ENCODE measurements around the gene TLK1.
"Not testable (repeated sequence)": the region's sequence is repeated elsewhere in the genome, so short reads cannot be mapped to it uniquely, and the experiment has no call there.

Gene TLK1

DNA sequence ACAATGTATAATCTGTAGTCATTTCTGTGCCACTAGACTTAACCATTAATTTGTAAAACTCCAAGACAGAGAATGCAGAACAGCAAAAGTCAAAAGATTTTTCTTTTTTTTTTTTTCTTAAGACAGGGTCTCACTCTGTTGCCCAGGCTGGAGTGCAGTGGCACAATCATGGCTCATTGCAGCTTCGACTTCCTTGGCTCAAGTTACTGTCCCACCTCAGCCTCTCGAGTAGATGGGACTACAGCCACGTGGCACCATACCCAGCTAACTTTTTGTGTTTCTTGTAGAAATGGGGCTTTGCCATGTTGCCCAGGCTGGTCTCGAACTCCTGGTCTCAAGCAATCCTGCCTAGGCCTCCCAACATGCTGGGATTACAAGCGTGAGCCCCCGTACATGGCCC, 80.1 kb downstream of the TLK1 start:
- DNase-seq = no peak

- not testable (repeated sequence) for DNase-seq
These were observed 84.3 kb downstream of the TLK1 start for GRCh38 chr2:171076422-171076821.

GRCh38 chr2:171072164-171072563, 88.5 kb downstream of the TLK1 start:
- no peak for DNase-seq

- DNase-seq = no peak
These were observed 91.3 kb downstream of the TLK1 start for GRCh38 chr2:171069286-171069956.

DNA sequence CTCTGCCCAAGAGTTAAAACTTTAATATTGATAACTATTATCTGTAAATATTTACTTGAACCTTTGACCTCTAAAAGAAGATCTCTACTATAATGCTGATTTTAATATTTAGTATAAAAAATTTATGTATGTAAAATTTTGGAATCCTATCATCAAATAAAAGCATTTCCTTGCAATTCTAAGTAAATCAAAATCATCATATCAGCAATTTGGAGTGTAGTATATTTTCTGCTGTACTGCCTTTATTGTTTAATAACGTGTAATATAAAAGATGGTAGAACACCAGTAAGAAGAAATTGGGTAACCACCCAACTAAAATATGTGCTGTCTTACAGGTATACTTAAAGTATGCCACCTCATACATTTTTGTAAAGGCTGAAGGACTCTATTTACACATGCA, 94.6 kb downstream of the TLK1 start:
- DNase-seq = no peak

GRCh38 chr2:171057575-171057974, 103.1 kb downstream of the TLK1 start:
- DNase-seq = no peak

DNA sequence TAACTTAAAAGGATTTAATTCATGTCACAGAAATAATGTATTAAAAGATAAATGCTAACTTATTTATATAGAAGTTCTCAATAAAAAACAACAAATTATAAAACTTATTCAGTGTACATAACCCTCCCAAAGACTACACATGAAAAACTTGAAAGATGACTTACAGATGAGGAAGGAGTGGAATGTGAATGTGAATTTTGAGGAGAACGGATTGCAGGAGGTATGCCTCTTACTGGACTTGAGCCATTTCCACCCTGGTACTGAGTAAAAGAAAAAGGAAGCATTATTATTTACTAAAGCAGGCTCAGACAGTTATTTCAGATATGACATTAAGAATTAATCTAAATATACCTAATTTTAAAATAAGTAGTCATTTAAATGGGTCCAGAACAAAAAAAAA, 104.4 kb downstream of the TLK1 start:
- no peak for DNase-seq

GRCh38 chr2:171049691-171050090, 111.0 kb downstream of the TLK1 start:
- DNase-seq = no peak

- DNase-seq = no peak
These were observed 114.6 kb downstream of the TLK1 start for GRCh38 chr2:171046048-171046560.

DNA sequence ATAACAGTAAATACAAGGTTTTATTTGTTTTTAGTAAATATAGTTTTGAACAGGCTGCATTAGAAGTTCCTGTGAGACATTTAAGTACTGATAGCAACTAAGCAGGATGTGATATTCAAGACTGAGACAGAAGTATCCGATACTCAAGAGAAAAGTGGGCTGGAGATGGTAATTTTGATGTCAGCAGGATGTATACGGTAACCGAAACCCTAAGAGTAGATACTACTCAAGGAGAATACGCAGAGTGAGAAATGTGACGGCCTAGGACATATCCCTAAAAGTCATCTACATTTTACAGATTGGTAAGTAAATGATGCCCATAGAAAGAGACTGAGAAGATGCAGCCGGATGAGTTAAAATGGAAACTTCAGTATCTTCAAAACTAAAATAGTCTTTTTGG, 116.3 kb downstream of the TLK1 start:
- no peak for DNase-seq

GRCh38 chr2:171042253-171042969, 118.3 kb downstream of the TLK1 start:
- DNase-seq = no peak

DNA sequence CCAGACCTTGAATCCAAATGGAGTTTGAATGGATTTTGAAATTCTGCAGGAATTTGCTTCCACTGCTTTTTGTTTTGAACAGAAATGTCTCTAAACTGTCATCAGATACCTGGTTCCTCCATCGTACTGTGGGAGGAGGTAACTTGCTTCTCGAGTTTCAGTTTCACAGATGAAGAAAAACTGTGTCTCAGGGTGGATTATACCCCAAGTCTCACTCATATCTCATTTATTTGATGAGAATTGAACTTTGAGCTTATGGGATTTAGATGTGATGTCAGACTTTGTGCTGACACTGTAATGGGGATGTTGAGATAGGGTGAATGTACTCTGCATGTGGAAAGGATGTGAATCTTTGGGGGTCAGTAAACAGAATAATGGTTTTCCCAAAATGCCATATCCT, 124.2 kb downstream of the TLK1 start:
- DNase-seq = no peak

DNA sequence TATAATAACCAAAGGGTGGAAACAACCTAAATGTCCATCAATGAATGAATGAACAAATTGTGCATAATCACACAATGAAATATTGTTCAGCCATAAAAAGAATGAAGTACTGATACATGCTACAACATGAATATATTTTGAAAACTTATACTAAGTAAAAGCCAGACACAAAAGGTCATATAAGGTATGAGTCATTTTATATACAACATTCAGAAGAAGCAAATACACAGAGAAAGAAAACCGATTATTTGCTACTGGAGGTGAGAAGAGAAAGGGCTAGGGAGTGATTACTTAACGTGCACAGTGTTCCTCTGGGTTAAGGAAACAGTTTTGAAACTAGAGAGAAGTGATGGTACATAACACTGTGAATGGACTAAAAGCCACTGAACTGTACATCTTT, 126.4 kb downstream of the TLK1 start:
- DNase-seq = no peak

- no peak for DNase-seq
These were observed 135.5 kb downstream of the TLK1 start for GRCh38 chr2:171025214-171025613.

DNA sequence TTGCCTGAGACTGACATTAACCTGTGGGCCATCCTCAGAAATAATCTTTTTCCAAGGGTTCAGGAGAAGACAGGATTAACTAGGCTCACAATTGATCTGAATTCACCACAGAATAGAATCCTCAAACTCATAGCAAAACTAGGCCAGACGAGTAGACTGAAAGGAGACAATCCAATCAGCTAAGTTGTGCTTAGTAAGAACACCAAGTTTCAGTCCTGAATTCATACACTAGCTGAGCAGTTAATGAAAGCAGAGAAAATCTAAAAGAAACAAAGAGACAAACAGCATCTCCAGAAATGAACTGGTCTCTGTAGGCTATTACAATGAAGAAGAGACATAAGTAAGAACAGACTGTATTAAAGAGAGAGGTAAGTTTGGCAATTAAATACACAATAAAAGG, 142.2 kb downstream of the TLK1 start:
- DNase-seq = no peak

DNA sequence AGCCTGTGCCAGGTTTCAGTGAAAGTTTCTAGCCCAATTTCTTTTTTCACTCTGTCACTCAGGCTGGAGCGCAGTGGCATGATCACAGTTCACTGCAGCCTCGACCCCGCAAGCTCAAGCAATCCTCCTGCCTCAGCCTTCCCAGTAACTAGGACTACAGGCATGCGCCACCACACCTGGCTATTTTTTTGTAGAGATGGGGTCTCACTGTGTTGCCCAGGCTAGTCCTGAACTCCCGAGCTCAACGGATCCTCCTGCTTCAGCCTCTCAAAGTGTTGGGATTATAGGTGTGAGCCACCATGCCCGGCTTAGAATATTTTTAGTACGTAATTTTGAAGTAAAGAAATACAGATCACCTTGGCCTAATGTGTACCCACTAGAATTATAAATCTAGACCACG, 144.6 kb downstream of the TLK1 start:
- DNase-seq = no peak

- no peak for DNase-seq
These were observed 146.8 kb downstream of the TLK1 start for GRCh38 chr2:171013851-171014250.

DNA sequence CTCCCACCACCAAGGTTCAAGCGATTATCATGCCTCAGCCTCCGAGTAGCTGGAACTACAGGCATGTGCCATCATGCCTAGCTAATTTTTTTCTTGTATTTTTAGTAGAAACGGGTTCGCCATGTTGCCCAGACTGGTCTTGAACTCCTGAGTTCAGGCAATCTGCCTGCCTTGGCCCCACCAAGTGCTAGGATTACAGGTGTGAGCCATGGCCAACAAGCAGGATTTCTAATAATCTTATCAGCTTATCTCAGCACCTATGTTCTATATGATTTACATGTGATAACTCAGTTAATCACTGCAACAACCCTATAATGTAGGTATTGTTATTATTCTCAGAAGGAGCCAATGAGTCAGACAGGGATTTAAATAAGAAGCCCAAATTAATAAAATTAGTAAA, 151.3 kb downstream of the TLK1 start:
- DNase-seq = no peak

DNA sequence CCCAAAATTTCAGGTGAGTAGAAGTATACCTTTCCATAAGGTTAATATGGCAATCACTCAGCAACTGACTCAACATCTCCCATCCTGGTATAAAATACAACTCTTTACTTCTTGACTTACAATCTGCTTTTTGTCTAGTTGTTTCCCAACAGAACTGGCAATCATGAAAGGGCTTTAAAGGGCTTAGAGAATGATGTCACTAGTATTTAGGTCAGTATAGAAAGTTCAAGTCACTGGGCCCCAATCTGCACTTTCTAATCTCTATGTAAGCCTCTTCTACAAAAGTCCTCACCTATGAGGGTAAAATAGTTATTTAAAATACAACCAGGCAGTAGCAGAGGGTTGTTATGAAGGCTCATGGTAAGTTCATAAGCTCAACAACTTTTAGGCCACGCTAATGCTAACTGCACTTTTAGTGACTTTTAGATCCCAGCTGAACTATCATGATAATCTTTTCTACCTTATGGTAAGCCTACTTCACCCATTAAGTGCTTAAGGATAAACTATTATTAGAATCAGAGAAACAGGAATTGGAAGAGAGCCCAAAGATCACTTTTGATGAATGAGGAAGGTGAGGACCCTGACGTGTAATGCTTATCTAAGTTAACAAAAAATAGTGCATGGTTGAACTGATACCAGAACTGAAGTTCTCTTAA, 152.0 kb downstream of the TLK1 start:
- DNase-seq = no peak

- DNase-seq = no peak
These were observed 155.9 kb downstream of the TLK1 start for GRCh38 chr2:171004833-171005232.

GRCh38 chr2:171004363-171004762, 156.3 kb downstream of the TLK1 start:
- no peak for DNase-seq

- no peak for DNase-seq
These were observed 161.0 kb downstream of the TLK1 start for GRCh38 chr2:170999654-171000053.

DNA sequence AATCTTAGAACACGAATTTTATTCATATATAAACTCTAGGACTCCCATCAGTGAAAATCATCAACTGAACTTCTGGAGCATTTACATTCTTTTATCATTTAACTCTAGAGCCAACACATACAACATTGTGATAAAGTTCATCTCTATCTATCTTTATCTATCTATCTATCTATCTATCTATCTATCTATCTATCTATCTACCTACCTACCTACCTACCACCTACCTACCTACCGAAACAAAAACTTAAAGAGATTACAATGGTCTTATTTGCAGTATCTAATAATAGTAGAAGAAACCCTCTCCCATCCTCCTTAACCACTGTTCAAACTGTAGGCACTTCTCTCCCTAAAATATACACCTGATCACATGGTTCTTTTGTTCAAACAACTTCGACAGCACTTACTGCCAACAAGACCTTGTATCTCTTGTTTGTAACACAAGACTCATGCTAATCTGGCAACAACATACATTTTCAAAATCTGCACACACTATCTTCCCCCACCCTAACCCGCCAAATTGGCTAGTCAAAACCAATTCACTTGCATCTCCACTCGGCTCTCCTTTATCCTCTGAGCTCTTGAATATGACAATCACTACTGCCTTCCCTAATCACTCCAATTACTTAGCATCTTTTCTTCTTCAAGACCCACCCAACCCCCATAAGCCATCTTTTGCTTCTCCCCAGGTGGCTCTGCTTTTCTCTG, 162.6 kb downstream of the TLK1 start:
- DNase-seq = no peak
